Measurements from ENCODE around the gene EFTUD2.
"Not testable (repeated sequence)": the region's sequence is repeated elsewhere in the genome, so short reads cannot be mapped to it uniquely, and the experiment has no call there.

EFTUD2 gene

DNA sequence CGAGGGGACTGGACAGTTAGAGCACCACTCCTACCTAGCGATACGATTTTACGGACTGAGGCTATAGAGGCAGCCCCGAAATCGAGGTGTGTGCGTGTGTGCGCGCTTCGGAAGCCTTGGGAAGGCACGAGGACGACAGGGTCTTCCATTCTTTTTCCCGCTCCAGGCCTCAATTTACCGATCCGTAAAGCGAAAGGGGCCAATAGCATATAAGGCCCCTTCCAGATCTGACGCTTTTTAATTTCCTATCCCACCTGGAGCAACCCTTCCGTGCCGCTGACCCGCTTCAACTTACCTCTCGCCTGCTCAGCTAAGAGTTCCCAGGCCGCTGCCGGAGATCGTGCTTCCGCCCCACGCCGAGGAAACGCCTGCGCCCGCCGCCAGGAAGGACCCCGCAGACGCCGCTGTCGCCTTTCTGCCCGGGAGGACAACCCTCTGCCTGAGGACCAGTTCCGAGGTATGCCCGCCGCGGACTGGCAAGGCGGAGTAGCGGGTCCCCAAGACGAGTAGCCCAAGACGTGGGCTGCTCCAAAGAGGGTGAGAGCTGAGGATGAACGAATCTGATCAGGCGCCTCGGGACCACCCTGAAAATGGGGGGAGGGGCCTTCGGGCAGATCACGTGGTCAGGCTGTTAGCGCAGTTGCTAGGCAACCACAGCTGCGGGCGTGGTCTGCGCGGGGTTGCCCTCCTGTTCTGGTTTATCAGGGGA is at the start of gene EFTUD2:
Gene EFTUD2, minus strand, starts transcription at position 372 of the 709 bp plus-strand sequence. CDS start 4,924 bp downstream, outside the sequence.
- peak; percentile 95 for DNase-seq (ENCODE audit: low read depth, low spot score)

DNA sequence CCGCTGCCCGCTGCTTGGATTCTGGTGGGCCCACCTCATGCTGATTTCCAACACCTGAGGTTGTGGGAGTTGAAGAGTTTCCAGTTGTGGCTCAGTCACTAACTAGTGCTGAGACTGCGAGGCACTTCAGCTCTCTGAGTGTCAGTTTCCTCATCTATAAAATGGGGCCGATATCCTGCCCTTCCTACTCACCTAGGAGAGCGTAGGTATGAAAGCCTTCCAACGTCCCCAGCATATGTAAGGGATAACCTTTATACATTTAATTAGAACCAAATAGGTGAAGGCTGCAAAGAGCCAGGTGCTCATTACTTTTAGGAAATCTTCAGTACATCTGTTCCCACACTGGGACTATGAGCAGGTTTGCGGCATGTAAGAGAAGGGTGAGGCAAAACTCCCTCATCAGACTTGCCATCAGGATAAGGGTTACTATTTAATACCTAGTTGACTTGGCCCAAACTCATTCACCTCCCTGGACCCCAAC is 49.1 kb upstream of the EFTUD2 start:
- no peak for DNase-seq (ENCODE audit: low read depth, low spot score)

DNA sequence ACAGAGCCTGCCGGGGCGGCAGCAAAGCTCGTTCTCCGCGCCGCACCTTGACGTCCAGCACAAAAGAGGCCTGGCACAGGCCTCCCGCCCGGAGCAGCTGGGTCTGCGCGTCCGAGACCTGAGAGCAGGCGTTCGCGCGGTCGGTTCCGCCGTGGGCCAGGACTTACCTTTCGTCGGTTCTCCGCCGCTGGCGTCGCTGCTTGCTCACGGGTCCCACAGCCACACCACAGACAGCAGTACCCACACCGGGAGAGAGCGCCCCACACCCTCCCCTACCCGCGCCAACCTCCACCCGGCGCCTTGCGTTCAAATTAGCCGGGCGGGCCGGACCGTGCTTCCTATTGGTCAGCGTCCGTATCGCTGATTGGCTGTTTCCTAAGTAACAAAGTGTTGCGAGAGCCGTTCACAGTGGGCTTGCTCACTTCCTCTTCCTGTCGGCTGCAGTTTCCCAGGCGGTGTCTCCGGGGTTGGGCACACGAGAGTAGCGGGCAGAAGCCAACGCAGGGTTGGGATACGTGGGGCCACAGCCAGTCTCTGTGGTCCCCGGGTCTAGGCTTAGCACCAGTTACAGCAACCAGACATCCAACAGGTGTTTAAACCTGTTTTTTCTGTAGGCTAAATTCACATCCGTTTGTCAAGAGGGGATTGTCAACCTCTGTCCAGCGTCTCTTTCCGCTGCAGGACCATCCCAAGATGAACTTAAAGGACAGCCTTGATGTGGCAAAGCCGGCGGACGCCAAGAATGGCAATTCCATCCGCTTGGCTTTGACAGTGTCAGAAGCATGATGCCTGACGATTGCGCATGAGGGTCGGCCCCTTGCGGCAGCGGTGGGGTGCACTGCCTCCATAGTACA is 48.4 kb upstream of the EFTUD2 start, which contains the start of gene KIF18B:
Gene KIF18B, minus strand, starts transcription at position 313 of the 854 bp plus-strand sequence. CDS start 11,429 bp downstream, outside the sequence.
- peak; percentile 96 for DNase-seq (ENCODE audit: low read depth, low spot score)

DNA sequence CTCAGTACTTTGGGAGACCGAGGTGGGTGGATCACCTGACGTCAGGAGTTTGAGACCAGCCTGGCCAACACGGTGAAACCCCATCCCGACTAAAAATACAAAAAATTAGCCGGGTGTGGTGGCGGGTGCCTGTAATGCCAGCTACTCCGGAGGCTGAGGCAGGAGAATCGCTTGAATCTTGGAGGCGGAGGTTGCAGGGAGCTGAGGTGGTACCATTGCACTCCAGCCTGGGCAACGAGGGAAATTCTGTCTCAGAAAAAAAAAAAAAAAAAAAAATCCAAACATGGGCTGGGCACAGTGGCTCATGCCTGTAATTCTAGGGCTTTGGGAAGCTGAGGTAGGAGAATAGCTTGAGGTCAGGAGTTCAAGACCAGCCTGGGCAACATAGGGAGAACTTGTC is 46.4 kb upstream of the EFTUD2 start:
- not testable (repeated sequence) for DNase-seq (ENCODE audit: low read depth, low spot score)

DNA sequence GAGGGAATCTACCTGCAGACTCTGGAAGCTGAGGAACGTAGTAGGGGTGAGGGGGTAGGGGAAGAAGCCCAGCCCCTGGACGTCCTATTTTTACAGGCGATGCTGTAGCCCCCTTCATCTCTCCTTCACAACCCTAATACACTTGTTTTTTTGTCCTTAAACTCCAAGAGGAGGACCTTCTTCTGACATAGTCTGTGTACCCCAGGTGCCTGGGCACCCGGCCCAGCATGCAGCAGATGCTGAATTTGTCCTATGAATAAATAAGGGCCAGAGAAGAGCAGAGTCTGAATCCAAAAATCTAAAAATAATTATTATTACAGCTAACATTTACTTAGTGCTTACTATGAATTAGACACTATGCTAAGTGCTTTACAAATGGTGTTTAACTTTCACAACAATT is 43.2 kb upstream of the EFTUD2 start:
- DNase-seq (ENCODE audit: low read depth, low spot score): no peak

DNA sequence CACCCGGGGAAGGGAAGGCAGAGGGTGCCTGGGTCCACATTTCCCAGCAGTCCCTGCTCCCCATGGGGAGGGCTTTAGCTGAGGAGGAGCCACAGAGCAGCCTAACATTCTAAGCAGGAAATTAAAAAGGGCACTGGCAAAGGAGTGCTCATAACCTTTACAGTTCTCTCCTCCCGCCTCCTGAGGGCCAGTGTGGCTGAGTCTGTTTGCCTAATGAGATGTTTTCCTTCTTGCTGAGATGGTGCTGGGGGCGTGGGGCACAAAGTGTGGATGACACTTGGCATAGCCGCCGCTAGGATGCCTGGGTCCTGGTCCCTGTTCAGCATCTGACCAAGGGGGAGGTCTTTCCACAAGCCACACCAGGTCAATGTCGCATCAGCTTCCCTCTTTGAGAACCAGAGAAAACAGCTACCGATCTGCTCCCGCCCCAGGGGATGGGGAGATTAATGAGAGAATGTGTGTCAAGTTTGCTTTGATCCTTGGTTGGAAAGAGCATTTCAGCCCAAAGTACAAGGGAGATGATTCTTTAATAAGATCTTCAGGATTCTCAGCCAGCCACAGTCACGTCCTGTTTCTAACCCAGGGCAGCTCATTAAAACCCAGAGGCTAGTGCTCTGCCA is 42.6 kb upstream of the EFTUD2 start:
- peak; percentile 35 for DNase-seq (ENCODE audit: low read depth, low spot score)

DNA sequence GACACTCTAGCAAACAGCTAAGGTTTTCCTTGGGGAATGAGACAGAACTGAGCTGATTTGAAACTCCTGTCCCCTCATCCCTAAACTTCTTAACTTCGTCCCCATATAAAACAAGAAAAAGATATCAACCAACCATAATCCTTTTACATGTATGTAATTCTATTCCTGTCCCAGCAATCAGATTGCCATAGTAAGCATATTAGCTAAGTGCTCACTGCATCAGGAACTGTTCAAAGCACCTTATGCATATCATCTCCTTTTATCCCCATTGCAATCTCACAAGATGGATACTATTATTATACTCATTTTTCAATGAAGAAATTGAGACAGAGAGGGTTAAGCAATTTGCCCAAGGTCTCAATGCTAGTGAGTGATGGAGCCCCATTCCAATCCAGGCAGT is 41.5 kb upstream of the EFTUD2 start:
- DNase-seq (ENCODE audit: low read depth, low spot score): no peak

DNA sequence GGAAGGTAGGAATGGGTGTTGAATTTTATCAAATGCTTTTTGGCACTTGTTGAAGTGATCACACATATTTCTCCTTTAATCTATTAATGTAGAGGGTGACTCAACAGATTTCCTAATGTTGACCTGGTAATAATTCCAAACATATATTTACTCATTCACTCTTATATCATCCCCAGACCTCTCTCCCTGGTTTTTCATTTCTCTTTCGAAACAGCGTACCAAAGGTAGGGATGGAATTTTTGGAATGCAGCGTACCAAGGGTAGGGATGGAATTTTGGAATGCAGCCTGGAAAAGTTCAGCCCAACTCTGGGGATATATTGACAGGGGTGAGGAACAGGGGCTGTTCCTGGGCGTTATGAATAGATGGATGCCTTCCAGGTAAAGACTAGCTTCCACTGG is 41.1 kb upstream of the EFTUD2 start:
- DNase-seq (ENCODE audit: low read depth, low spot score): peak; percentile 84

DNA sequence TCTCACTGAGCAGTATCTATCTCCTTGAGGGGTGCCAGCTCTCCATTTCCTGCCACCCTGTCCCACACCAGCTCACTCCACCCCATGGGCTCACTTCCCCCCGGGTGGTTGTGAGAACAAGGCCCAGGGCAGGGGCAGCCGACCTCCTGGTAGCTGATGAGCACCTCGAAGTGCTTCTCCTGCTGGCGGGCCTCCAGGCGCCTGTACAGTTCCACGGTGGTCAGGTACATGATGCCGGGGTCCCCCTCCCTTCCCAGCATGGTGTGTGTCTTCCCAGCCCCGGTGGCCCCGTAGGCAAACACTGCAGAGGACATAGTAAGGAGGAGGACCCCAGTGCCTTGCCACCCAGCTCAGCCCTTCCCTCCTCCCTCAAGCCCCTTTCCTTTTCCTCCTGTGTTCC is 35.9 kb upstream of the EFTUD2 start:
- no peak for DNase-seq (ENCODE audit: low read depth, low spot score)

DNA sequence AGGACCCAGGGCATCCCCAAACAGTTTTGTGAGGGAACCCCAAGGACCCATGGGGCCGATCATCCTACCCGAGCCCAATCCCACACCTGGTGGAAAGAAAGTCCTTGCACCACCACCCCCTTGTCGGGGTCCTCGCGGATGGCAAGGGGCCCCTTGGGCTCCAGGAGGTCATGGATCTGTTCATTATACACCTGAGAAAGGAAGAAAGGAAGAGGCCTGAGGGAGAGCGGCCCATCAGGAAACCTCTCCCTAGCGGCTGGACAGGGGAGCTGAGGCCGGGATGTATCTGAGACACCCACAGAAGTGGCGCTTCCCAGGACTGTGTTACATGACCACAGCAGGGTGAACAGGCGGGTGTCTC is 35.5 kb upstream of the EFTUD2 start:
- no peak for DNase-seq (ENCODE audit: low read depth, low spot score)

DNA sequence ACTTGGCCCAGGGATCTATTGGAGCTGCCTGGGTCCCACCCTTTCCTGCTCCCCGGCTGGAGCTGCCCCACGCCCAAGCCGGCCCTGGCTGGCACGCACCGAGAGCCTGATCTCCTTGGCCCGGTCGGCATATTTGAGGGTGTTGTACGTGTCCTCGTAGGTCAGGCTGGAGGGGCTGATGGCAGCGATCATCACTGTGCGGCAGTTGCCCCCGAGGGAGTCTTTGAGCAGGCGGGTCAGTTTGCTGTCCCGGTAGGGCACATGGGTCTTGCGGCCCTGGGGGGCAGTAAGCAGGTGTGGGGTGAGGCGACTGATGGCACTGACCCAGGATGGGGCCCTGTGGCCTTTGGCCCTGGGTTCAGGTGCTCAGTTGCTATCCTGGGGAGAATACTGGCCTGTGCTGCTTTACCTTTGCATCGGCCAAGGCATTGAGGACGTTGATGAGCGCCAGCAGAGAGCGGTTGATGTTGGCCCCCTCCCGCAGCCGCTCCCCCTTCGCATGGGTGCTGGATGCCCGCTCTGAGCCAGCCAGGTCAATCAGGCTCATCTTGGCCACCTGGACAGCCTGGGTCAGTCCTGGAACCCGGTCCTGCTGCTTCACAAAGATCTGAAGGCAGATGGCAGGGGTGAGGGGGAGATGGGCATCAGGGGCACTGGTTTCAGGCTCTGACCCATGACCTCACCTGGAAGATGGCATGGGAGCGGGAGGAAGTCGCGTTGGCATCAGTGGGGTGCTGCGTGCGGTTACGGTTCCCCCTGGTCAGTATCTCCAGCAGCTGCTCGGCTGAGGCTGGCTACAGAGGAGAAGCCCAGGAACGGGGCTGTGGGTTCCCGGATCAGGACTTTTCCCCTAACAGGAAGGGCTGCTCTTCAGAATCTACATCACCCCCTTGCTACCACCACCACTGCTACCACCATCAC is 34.8 kb upstream of the EFTUD2 start:
- no peak for DNase-seq (ENCODE audit: low read depth, low spot score)

DNA sequence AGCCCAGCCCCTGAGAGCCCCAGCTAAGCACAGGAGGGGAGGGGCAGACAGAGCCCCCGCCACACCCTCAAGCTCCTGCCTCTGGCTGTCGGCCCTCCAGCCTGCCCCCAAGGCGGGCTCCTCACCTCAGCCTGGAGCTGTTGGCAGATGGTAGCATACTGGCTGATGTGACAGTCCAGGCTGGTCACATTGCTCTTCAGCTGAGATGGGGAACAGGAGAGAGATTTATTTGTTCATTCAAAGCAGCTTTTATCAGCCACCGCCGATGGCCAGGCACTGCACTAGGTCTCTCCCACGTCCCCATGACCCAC is 33.5 kb upstream of the EFTUD2 start:
- no peak for DNase-seq (ENCODE audit: low read depth, low spot score)

DNA sequence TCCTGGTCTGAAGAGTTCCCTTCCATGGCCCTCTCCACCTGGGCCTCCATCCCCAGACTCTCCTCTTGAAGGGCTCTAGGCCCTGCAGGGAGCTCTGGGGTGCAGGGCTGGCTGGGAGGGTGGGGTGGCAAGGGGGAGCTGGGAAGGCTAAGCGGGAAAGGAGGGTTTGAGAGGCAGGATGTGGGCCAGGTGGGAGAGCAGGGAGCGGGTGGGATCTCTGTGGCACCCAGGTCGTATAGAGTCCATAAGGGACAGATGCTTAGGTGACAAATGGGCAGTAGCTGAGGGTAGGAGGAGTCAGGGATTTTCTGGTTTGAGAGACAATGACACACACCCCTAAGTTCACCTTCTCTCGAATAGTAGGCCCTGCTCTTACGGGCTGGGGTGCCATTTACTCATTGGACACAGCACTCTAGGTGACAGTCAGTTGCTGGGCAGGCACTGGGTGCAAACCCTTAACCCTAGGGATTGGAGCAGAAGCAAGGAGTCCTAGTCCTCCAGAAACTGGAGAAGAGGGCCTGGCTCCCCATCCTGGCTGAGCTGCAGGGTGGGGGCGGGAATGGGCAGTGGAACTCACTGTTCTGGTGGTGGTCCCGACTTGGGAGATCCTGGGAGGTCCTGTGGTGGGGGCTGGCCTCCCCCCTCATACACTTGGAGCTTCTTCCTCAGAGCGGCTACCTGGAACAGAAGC is 33.0 kb upstream of the EFTUD2 start:
- no peak for DNase-seq (ENCODE audit: low read depth, low spot score)

DNA sequence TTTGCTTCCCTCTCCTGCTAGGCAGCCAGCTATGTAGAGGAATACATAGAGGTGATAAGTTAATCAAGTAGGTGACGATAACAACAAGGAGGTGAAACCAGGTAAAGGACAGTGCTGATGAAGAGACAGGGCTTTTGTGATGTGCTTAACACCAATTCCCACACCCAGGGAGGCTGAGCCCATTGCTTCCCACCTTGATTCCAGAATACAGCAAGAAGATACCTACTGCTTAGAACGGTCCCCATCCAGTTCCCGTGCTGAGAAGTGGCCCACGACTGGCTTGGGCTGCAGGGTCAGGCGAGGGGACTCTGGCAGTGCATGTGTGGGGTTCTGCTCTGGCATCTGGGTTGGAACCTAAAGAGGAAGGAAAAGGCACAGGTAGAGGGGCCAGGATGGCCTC is 32.1 kb upstream of the EFTUD2 start:
- no peak for DNase-seq (ENCODE audit: low read depth, low spot score)

DNA sequence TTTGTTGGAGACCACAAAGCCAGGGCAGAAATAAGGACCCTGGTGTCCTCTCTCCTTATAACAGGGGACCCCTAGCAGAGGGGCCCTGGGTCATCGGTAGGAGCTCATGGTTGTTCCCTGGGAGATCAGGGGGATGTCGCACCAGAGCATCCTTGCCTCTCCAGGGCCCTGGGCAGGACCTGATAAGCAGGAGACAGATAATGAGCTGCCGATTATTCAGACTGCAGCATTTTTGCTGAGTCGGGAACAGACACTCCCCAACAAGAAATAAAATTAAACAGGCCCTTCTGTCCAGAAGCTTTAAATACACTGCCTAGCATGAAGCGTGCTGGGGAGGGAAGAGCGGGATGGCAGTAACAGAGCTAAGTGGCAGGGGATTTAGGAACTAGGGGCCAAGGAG is 31.4 kb upstream of the EFTUD2 start:
- no peak for DNase-seq (ENCODE audit: low read depth, low spot score)

DNA sequence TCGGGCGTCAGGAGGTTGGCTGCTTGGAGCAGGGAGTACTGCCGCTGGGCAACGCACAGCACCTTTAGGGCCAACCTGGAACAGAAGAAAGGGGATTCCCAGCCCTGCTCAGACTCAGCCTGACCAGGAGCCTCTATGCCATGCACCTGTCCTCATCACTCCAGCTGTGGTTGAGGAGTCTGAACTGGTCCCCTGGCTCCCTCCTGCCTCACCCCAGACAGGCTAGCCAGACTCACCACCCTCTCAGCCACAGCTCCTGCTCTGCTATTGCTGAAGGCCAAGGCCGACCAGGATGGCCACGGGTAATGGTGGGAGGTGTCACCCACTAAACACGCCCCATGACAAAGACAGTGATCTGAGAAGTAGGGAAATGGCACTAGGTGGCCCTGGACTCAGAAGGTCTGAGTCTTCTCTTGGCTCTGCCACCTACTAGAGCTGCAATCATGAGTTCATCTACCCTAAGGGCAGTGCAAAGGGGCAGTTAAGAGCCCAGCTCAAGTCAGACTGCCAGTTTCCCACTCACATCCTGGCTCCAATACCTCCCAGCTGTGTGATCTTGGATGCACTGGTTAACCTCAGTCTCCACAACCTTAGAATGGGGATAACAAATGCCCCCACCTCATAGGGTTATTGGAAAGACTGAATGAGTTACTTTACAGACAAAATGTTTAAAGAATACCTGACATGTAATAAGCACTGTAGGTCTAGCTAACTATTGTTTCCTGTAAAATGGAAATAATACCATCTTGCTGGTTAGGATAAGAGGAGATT is 29.9 kb upstream of the EFTUD2 start:
- no peak for DNase-seq (ENCODE audit: low read depth, low spot score)

DNA sequence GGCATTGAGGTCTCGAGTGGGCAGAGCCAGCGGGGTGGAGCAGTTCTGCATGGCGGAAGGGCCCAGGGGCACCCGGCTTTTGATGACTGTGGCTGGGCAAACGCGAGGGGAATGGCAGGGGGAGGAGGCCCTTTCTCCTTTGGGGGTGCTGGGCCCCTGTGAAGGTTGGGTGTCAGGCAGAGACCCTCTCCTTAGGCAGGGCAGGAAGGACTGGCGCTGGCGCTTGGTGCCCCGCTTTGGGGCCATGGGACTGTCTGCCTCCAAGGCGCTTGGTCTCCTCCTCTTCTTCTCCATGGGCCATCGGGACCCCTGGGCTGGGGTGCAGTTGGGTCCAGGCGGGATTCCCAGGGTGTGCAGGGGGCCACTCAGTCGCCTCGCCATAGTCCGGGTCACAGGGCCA is 28.9 kb upstream of the EFTUD2 start:
- DNase-seq (ENCODE audit: low read depth, low spot score): no peak

DNA sequence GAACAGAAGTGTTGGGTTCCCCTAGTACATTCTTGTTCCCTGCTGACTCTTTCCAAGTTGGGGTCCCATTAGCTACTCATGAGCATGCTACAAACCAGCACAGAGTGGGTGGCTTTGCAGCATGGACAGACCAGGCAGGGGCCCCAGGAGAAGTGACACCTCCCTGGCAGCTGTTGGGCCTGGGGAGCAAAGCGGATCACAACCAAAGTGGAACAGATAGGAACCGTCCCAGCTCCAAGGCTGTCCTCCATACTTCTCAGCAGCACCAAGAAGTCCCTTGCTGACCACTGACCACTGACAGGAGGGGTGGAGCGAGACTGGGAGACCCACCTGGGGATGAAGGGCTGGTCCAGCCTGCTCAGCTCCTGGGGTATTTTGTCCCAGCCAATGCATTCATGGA is 28.5 kb upstream of the EFTUD2 start:
- no peak for DNase-seq (ENCODE audit: low read depth, low spot score)

DNA sequence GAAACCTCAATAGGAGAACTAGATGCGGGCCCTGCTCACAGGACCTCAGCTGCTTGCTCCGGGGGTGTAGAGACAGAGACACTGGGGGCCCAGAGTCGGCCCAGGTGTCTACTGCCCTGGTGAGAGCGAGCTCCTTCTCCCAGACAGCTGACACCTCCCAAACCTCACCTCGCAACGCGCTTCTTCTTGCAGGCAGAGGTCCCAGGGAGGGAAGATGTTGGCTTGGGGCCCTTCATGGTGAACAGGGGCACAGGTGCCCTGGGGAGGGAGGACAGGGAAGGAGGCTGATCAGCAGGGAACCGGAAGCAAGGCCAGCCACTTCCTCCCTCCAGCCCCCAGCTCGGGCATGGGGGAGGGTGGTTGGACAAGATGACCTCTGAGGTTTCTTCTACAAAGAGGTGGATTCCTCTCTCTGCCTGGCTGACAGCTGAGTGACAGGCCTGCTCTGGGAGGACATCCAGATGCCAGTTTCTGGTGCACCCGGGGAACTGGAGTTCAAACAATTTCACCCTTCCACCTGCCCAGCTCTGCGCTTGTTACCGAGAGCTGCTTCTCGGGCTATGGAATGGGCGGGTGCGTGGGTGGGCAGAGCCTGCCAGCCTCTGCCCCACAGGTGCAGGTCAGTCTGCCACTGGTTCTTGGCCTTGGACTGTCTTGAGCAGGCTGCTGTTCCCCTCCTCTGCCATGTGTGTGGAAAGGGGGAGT is 27.7 kb upstream of the EFTUD2 start:
- DNase-seq (ENCODE audit: low read depth, low spot score): no peak

All from astrocyte of the hippocampus (primary cell).